Breast epithelium (tissue), 3 donors: ENCODE results near the gene PKHD1.

Experiments
- CTCF ChIP-seq, 3 donors: fragments of 450-650 bp; IDR thresholded peaks; one replicate each; pipeline ENCODE4 v1.5.1; 2016 to 2017; ENCODE audit warnings: antibody characterized with exemption in 3 of 3, mild to moderate bottlenecking in 3 of 3, moderate library complexity in 3 of 3
- POLR2A ChIP-seq: fragments of 450-650 bp; IDR thresholded peaks from one replicate; pipeline ENCODE4 v1.6.1; 2016; ENCODE audit warnings: antibody characterized with exemption, mild to moderate bottlenecking, moderate library complexity

GRCh38 chr6:52087498-52087999 lies at the start of gene PKHD1:
- no peak for TF ChIP-seq CTCF (IDR thresholded peaks at IDR 0.05)
- no peak for TF ChIP-seq POLR2A
